ENCODE results near the gene DNAJC15. TPM values are rescaled to one million over a fixed set of nuclear protein-coding genes. Genes with fewer than 3 reads are reported as not detected.

Gene DNAJC15
- total RNA-seq, 2 donors from 2014 or later: 1.4 to 8.2 TPM

DNA sequence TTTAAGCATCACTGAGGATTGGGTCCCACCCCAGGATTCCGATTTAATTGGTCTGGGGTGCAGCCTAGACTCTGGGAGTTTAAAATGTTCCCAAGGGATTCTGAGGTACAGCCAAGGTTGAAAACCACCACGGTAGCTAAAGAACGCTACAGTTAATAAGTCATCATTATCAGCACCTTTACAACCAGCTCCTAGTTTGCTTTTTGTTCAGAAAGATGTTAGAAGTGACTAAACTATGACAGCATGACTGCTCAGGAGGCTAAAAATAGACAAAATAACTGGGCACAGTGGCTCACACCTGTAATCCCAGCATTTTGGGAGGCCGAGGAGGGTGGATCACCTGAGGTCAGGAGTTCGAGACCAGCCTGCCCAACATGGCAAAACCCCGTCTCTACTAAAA, 19.7 kb upstream of the DNAJC15 start:
- no peaks in the 10 kb centered on the region for H3K4me1 ChIP-seq (replicated peaks)
- TF ChIP-seq, protein P1, sequence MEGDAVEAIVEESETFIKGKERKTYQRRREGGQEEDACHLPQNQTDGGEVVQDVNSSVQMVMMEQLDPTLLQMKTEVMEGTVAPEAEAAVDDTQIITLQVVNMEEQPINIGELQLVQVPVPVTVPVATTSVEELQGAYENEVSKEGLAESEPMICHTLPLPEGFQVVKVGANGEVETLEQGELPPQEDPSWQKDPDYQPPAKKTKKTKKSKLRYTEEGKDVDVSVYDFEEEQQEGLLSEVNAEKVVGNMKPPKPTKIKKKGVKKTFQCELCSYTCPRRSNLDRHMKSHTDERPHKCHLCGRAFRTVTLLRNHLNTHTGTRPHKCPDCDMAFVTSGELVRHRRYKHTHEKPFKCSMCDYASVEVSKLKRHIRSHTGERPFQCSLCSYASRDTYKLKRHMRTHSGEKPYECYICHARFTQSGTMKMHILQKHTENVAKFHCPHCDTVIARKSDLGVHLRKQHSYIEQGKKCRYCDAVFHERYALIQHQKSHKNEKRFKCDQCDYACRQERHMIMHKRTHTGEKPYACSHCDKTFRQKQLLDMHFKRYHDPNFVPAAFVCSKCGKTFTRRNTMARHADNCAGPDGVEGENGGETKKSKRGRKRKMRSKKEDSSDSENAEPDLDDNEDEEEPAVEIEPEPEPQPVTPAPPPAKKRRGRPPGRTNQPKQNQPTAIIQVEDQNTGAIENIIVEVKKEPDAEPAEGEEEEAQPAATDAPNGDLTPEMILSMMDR (IDR thresholded peaks at IDR 0.05): no peak
- TF ChIP-seq POLR2AphosphoS5 (IDR thresholded peaks at IDR 0.05): no peak
- H3K27me3 ChIP-seq (replicated peaks; ENCODE audit: insufficient read depth): no peaks in the 10 kb centered on the region
- intact Hi-C loops (cut with DNase I): no loop called here
- DNase-seq (ENCODE audit: low spot score): no peak
- no peak overlapping the region for H3K27ac ChIP-seq
- H3K9me3 ChIP-seq: no peaks in the 10 kb centered on the region
- H3K36me3 ChIP-seq: no peaks in the 10 kb centered on the region
- H3K4me3 ChIP-seq: no peak overlapping the region
- 95% methylated on average over 6 of the region's 6 CpGs for WGBS

DNA sequence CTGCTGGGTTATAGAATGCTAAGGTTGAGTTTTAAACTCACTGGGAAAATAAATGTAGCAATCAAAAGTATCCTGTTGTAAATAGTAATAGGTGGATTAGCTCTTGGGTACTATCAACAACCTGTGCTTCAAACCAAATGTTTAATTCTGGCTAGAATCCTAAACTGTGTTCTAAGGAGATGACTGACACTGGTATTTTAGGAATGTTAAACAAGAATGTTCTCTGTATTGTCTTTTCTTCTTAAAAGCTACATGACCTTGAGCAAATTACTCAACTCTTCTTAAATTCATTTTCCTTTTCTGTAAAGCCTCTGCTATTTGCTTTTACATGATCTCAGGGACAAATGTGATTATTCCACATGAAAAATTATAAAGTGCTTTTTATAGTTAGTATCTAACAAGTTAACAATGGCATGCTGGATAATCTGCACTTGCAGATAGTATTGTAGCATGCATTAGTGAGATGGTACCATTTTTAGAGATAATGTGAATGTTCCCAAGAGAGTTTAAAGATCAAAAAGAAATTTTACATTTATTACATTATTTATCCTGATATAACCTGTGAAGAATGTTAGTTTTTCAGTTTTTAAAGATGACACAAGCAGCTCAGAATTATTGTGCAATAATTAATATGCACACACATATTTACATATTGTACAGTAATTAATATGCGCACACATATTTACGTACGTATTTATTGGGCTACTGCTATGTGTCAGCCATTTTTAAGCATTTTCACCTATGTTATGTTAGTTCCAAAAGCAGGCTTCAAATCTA, 17.7 kb upstream of the DNAJC15 start:
- Histone ChIP-seq H3K4me3 (no peak overlapping the region), H3K27ac (no peak overlapping the region), H3K4me1 (replicated peaks) (no peaks in the 10 kb centered on the region), H3K9me3 (no peaks in the 10 kb centered on the region), H3K27me3 (replicated peaks; ENCODE audit: insufficient read depth) (no peaks in the 10 kb centered on the region), H3K36me3 (no peaks in the 10 kb centered on the region)
- WGBS: 93% methylated on average over 3 of the region's 3 CpGs
- DNase-seq (ENCODE audit: low spot score): no peak
- intact Hi-C loops (cut with DNase I): no loop called here
- TF ChIP-seq, protein P1 (IDR thresholded peaks at IDR 0.05): no peak
- TF ChIP-seq POLR2A (IDR thresholded peaks at IDR 0.05) (no peak), POLR2AphosphoS5 (IDR thresholded peaks at IDR 0.05) (no peak)

DNA sequence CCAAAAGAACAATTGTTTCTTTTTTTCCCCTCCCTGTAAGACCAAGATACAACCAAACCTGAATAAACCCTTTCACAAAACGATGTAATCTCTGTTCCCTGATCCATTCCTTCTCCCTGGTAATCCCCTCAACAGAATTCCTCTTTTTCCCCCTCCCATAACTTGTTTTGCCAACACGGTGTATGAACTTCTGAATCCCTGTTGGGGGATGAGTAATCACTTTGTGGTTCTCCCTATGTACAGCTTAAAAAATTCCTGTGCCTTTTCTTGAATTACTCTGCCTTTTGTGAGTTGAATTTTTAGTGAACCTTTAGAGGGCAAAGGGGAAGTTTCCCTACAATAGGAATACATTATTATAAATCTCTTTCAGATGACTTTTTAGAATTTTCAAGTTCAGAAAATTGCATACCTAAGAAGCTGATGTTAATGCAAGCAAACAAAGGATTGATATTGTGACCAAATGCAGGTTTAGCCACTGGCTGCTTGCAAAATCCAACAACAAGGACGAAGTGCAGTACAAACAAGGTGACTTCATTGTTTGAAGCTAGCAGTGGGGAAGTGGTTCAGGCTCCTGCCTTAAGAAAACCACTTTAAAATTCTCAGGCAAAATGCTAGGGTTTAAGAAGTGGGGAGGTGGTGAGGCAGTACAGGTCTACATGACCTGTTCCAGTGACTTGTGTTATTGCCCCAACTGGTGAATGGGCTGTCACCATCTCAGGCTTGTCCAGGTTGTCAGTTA, 16.3 kb upstream of the DNAJC15 start:
- intact Hi-C loops (cut with DNase I): no loop called here
- Histone ChIP-seq H3K4me3 (no peak overlapping the region), H3K4me1 (replicated peaks) (no peaks in the 10 kb centered on the region), H3K27ac (no peak overlapping the region), H3K36me3 (no peaks in the 10 kb centered on the region), H3K27me3 (replicated peaks; ENCODE audit: insufficient read depth) (no peaks in the 10 kb centered on the region), H3K9me3 (no peaks in the 10 kb centered on the region)
- TF ChIP-seq POLR2A (IDR thresholded peaks at IDR 0.05) (no peak), POLR2AphosphoS5 (IDR thresholded peaks at IDR 0.05) (no peak)
- TF ChIP-seq, protein P1 (IDR thresholded peaks at IDR 0.05): no peak
- 42% methylated on average over 3 of the region's 3 CpGs for WGBS
- DNase-seq (ENCODE audit: low spot score): no peak

DNA sequence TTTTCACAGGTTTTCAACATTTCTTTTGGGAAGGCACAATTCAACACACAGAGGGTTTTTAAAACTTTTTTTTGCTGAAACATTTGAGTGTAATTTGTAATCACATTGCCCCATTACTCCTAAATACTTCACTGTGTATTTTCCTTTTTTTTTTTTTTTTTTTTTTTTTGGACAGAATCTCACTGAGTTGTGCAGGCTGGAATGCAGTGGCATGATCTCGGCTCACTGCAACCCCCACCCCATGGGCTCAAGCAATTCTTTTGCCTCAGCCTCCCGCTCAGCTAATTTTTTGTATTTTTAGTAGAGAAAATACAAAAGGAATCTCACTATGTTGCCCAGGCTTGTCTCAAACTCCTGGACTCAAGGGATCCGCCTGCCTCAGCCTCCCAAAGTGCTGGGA, 14.8 kb upstream of the DNAJC15 start:
- H3K9me3 ChIP-seq: no peaks in the 10 kb centered on the region
- H3K27ac ChIP-seq: no peak overlapping the region
- WGBS: 85% methylated on average over 3 of the region's 3 CpGs
- no peak overlapping the region for H3K4me3 ChIP-seq
- H3K27me3 ChIP-seq (replicated peaks; ENCODE audit: insufficient read depth): no peaks in the 10 kb centered on the region
- DNase-seq (ENCODE audit: low spot score): no peak
- intact Hi-C loops (cut with DNase I): no loop called here
- no peaks in the 10 kb centered on the region for H3K36me3 ChIP-seq
- TF ChIP-seq POLR2A (IDR thresholded peaks at IDR 0.05) (no peak), POLR2AphosphoS5 (IDR thresholded peaks at IDR 0.05) (no peak)
- no peaks in the 10 kb centered on the region for H3K4me1 ChIP-seq (replicated peaks)

DNA sequence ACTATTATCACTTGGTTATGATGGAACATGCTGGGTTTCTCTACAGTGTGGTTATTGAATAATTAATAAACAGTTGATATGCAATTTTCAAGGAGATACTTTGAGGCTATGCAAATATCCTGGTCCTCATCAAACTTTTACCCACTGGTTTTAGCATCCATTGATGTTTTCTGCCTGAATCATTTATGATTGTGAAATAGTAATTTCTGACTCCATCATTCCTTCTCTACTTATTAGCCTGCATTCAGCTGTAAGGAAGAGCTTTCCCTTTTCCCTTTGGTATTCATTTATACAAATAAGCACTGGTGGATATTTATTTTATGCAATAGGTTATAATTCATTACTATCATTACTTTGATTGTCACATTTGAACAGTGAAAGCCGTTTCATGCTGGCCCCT, 13.9 kb upstream of the DNAJC15 start:
- intact Hi-C loops (cut with DNase I): no loop called here

More for the DNA sequence above, 13.9 kb upstream of the DNAJC15 start:
- DNase-seq (ENCODE audit: low spot score): no peak
- no peak overlapping the region for H3K4me3 ChIP-seq
- no peak overlapping the region for H3K27ac ChIP-seq
- no peaks in the 10 kb centered on the region for H3K9me3 ChIP-seq
- H3K27me3 ChIP-seq (replicated peaks; ENCODE audit: insufficient read depth): no peaks in the 10 kb centered on the region
- no peak for TF ChIP-seq POLR2A (IDR thresholded peaks at IDR 0.05)
- TF ChIP-seq, protein P1 (IDR thresholded peaks at IDR 0.05): no peak
- TF ChIP-seq POLR2AphosphoS5 (IDR thresholded peaks at IDR 0.05): no peak
- no peaks in the 10 kb centered on the region for H3K4me1 ChIP-seq (replicated peaks)
- WGBS: 73% methylated on average over 1 of the region's 1 CpG
- H3K36me3 ChIP-seq: no peaks in the 10 kb centered on the region
